Activated naive CD4-positive, alpha-beta T cell treated with anti-CD3 and anti-CD28 coated beads for 36 hours (primary cell): ENCODE measurements around the gene ARMC6. TPM values are rescaled to one million over a fixed set of nuclear protein-coding genes. Genes with fewer than 3 reads are reported as not detected.
"Not testable (repeated sequence)": the region's sequence is repeated elsewhere in the genome, so short reads cannot be mapped to it uniquely, and the experiment has no call there.

ENCODE experiments used
- CTCF ChIA-PET: fragments of 350-600 bp; sonication (Branson Sonifier 250); formaldehyde crosslinking; loops from one replicate; lab custom pipeline; 2021; ENCODE audit warnings: antibody characterized with exemption; lab: Charles Lee
- DNase-seq: peaks from one replicate; pipeline ENCODE4 v3.0.0-alpha.2; 2020
- H3K27ac Mint-ChIP-seq: one replicate; pipeline ENCODE4 v1.8.0; 2021; ENCODE audit warnings: mild to moderate bottlenecking, mixed read lengths
- H3K27me3 Mint-ChIP-seq: one replicate; pipeline ENCODE4 v1.8.0; 2021; ENCODE audit warnings: low read depth, mixed read lengths
- H3K36me3 Mint-ChIP-seq: one replicate; pipeline ENCODE4 v1.8.0; 2021; ENCODE audit warnings: low read depth, mixed read lengths
- H3K4me1 Mint-ChIP-seq: one replicate; pipeline ENCODE4 v1.8.0; 2021; ENCODE audit warnings: low read depth, mixed read lengths
- H3K4me3 Mint-ChIP-seq: one replicate; pipeline ENCODE4 v1.8.0; 2021; ENCODE audit warnings: mild to moderate bottlenecking, moderate library complexity, mixed read lengths
- H3K9me3 Mint-ChIP-seq: one replicate; pipeline ENCODE4 v1.8.0; 2021; ENCODE audit warnings: mixed read lengths
- intact Hi-C: fragments of 100-400 bp; cut with micrococcal nuclease; formaldehyde crosslinking; loops from one replicate; pipeline ENCODE4 v1.15.1; 2023
- total RNA-seq, 2 experiments: library from RNA; stranded (reverse); gene quantifications; one replicate each; pipeline ENCODE4 v1.2.3, GENCODE V29; 2021

The ARMC6 gene
- total RNA-seq, 2 experiments from 2014 or later = 24.2 to 24.6 TPM

GRCh38 chr19:19094513-19094912 is 61.1 kb downstream of the ARMC6 start:
- H3K4me3 Mint-ChIP-seq = no peak overlapping the region
- H3K9me3 Mint-ChIP-seq = no peaks in the 10 kb centered on the region
- no peaks in the 10 kb centered on the region for H3K36me3 Mint-ChIP-seq
- no peak overlapping the region for H3K27ac Mint-ChIP-seq
- intact Hi-C loops = no loop called here
- DNase-seq = no peak
- no peaks in the 10 kb centered on the region for H3K27me3 Mint-ChIP-seq
- CTCF ChIA-PET = no interaction called here
- H3K4me1 Mint-ChIP-seq = no peaks in the 10 kb centered on the region

GRCh38 chr19:19095691-19096090 is 62.3 kb downstream of the ARMC6 start:
- no peak overlapping the region for H3K27ac Mint-ChIP-seq
- H3K9me3 Mint-ChIP-seq = no peaks in the 10 kb centered on the region
- no peak for DNase-seq
- H3K4me3 Mint-ChIP-seq = no peak overlapping the region
- no peaks in the 10 kb centered on the region for H3K4me1 Mint-ChIP-seq
- H3K36me3 Mint-ChIP-seq = no peaks in the 10 kb centered on the region
- intact Hi-C loops = no loop called here
- CTCF ChIA-PET = no interaction called here
- H3K27me3 Mint-ChIP-seq = no peaks in the 10 kb centered on the region

- Mint-ChIP-seq H3K27ac (no peak overlapping the region), H3K27me3 (no peaks in the 10 kb centered on the region), H3K36me3 (no peaks in the 10 kb centered on the region), H3K4me3 (no peak overlapping the region), H3K4me1 (no peaks in the 10 kb centered on the region), H3K9me3 (no peaks in the 10 kb centered on the region)
- DNase-seq = no peak
- CTCF ChIA-PET = interaction anchor here (0.6 to 1.2 kb wide), 2 partner anchors 11 to 26 kb away, joined by 3 read pairs; no protein-coding TSS in a partner anchor
- intact Hi-C loops = no loop called here
Measured at GRCh38 chr19:19096641-19097627, 63.5 kb downstream of the ARMC6 start.

GRCh38 chr19:19098084-19098702 is 64.8 kb downstream of the ARMC6 start:
- Mint-ChIP-seq H3K4me3 (no peak overlapping the region), H3K9me3 (no peaks in the 10 kb centered on the region), H3K27ac (no peak overlapping the region), H3K4me1 (no peaks in the 10 kb centered on the region), H3K27me3 (no peaks in the 10 kb centered on the region), H3K36me3 (no peaks in the 10 kb centered on the region)
- CTCF ChIA-PET = interaction anchor here (1.2 kb wide), 1 partner anchor 9 kb away, joined by 3 read pairs; no protein-coding TSS in a partner anchor
- intact Hi-C loops = no loop called here
- no peak for DNase-seq

- intact Hi-C loops = no loop called here
- Mint-ChIP-seq H3K4me1 (no peaks in the 10 kb centered on the region), H3K9me3 (no peaks in the 10 kb centered on the region), H3K27ac (no peak overlapping the region), H3K27me3 (no peaks in the 10 kb centered on the region), H3K4me3 (no peak overlapping the region), H3K36me3 (no peaks in the 10 kb centered on the region)
- CTCF ChIA-PET = interaction anchor here (0.7 to 1.0 kb wide), 2 partner anchors 17 to 130 kb away, joined by 3 to 4 read pairs; no protein-coding TSS in a partner anchor
- no peak for DNase-seq
Measured at GRCh38 chr19:19098703-19099632, 65.6 kb downstream of the ARMC6 start.

GRCh38 chr19:19101540-19101939 is 68.1 kb downstream of the ARMC6 start:
- Mint-ChIP-seq H3K27ac (no peak overlapping the region), H3K4me1 (no peaks in the 10 kb centered on the region), H3K9me3 (no peaks in the 10 kb centered on the region), H3K4me3 (no peak overlapping the region), H3K27me3 (no peaks in the 10 kb centered on the region), H3K36me3 (no peaks in the 10 kb centered on the region)
- intact Hi-C loops = no loop called here
- CTCF ChIA-PET = interaction anchor here (1.0 kb wide), 1 partner anchor 14 kb away, joined by 3 read pairs; no protein-coding TSS in a partner anchor
- DNase-seq = no peak

- H3K36me3 Mint-ChIP-seq, H3K27me3 Mint-ChIP-seq, intact Hi-C loops, H3K27ac Mint-ChIP-seq, H3K9me3 Mint-ChIP-seq, H3K4me3 Mint-ChIP-seq, H3K4me1 Mint-ChIP-seq, DNase-seq: not testable (repeated sequence)
- CTCF ChIA-PET = interaction anchor here (0.6 kb wide), 1 partner anchor 106 kb away, joined by 5 read pairs; no protein-coding TSS in a partner anchor
Measured at GRCh38 chr19:19102566-19102965, 69.2 kb downstream of the ARMC6 start.

GRCh38 chr19:19103167-19103566 is 69.8 kb downstream of the ARMC6 start:
- intact Hi-C loops = no loop called here
- CTCF ChIA-PET = no interaction called here
- no peak for DNase-seq
- H3K4me1 Mint-ChIP-seq = no peaks in the 10 kb centered on the region
- H3K4me3 Mint-ChIP-seq = no peak overlapping the region
- H3K9me3 Mint-ChIP-seq = no peaks in the 10 kb centered on the region
- H3K36me3 Mint-ChIP-seq = no peaks in the 10 kb centered on the region
- H3K27ac Mint-ChIP-seq = no peak overlapping the region
- no peaks in the 10 kb centered on the region for H3K27me3 Mint-ChIP-seq

- Mint-ChIP-seq H3K4me1 (no peaks in the 10 kb centered on the region), H3K27me3 (no peaks in the 10 kb centered on the region), H3K4me3 (no peak overlapping the region), H3K9me3 (no peaks in the 10 kb centered on the region), H3K27ac (no peak overlapping the region), H3K36me3 (no peaks in the 10 kb centered on the region)
- intact Hi-C loops = no loop called here
- CTCF ChIA-PET = interaction anchor here (0.9 kb wide), 1 partner anchor 10 kb away, joined by 3 read pairs; no protein-coding TSS in a partner anchor
- no peak for DNase-seq
Measured at GRCh38 chr19:19105365-19106055, 72.1 kb downstream of the ARMC6 start.

- no peaks in the 10 kb centered on the region for H3K9me3 Mint-ChIP-seq
- no peak overlapping the region for H3K4me3 Mint-ChIP-seq
- no peaks in the 10 kb centered on the region for H3K27me3 Mint-ChIP-seq
- no peak for DNase-seq
- intact Hi-C loops = no loop called here
- H3K27ac Mint-ChIP-seq = no peak overlapping the region
- no peaks in the 10 kb centered on the region for H3K36me3 Mint-ChIP-seq
- CTCF ChIA-PET = no interaction called here
- no peaks in the 10 kb centered on the region for H3K4me1 Mint-ChIP-seq
Measured at GRCh38 chr19:19106056-19106551, 72.7 kb downstream of the ARMC6 start.

GRCh38 chr19:19106938-19107337 is 73.5 kb downstream of the ARMC6 start:
- intact Hi-C loops = not testable (repeated sequence)

More at GRCh38 chr19:19106938-19107337, 73.5 kb downstream of the ARMC6 start:
- H3K4me1 Mint-ChIP-seq, H3K9me3 Mint-ChIP-seq, H3K27me3 Mint-ChIP-seq, H3K27ac Mint-ChIP-seq, H3K36me3 Mint-ChIP-seq, CTCF ChIA-PET, DNase-seq, H3K4me3 Mint-ChIP-seq: not testable (repeated sequence)
